GM12873 (cell line): Measurements from ENCODE around the gene LCN10.

Experiments used
- CTCF ChIP-seq: IDR thresholded peaks from 2 replicates; pipeline ENCODE4 v1.5.1; 2012; ENCODE audit warnings: low read depth, mild to moderate bottlenecking, moderate library complexity, low read length, control low read depth; ENCODE audit not compliant: insufficient read depth; ENCODE audit errors: missing control alignments

LCN10 gene

GRCh38 chr9:136721339-136722092, 21.2 kb downstream of the LCN10 start:
- no peak for TF ChIP-seq CTCF

DNA sequence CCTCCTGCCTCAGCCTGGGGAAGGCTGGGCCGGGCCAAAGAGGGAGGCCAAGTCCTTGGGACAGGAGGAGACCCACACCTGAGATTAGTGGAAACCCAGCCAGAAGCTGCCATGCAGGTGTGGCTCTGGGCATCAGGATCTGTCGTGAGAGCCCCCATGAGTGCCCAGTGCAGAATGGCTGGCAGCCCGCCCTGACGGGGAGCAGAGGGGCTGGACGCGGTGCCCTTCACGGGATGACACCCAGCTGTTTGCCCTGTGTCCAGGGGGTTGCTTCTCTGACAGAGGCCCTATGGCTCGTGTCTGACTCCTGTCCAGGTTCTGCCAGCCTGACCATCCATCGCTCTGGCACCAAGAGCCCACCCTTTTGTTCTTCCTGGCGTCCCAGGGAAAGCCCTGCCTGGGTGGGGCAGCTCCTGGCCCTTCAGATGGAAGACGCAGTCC, 21.8 kb downstream of the LCN10 start:
- no peak for TF ChIP-seq CTCF

GRCh38 chr9:136720251-136720897, 22.4 kb downstream of the LCN10 start:
- TF ChIP-seq CTCF: no peak

- TF ChIP-seq CTCF: no peak
Measured at GRCh38 chr9:136719195-136719880, 23.4 kb downstream of the LCN10 start.

GRCh38 chr9:136718345-136719194, 24.2 kb downstream of the LCN10 start:
- TF ChIP-seq CTCF: no peak

GRCh38 chr9:136717399-136717798, 25.3 kb downstream of the LCN10 start:
- TF ChIP-seq CTCF: no peak

GRCh38 chr9:136714893-136715274, 27.9 kb downstream of the LCN10 start:
- no peak for TF ChIP-seq CTCF
